Mesothelial cell of epicardium (in vitro differentiated cells): ENCODE data around the gene RAB27B. TPM values are rescaled to one million over a fixed set of nuclear protein-coding genes. Genes with fewer than 3 reads are reported as not detected.

Experiments used
- DNase-seq, 2 experiments: peaks; one replicate each; pipeline ENCODE4 v3.0.0; 2021; ENCODE audit warnings: low spot score in 2 of 2; ENCODE audit not compliant: unreplicated experiment in 2 of 2
- H3K27ac Mint-ChIP-seq: 2 replicates; pipeline ENCODE4 v1.8.0; 2021; ENCODE audit warnings: mixed read lengths
- H3K27me3 Mint-ChIP-seq: 2 replicates; pipeline ENCODE4 v1.8.0; 2021; ENCODE audit warnings: low read depth, mixed read lengths
- H3K36me3 Mint-ChIP-seq: 2 replicates; pipeline ENCODE4 v1.8.0; 2021; ENCODE audit warnings: mixed read lengths
- H3K4me1 Mint-ChIP-seq: 2 replicates; pipeline ENCODE4 v1.8.0; 2021; ENCODE audit warnings: mixed read lengths
- H3K4me3 Mint-ChIP-seq: 2 replicates; pipeline ENCODE4 v1.8.0; 2021; ENCODE audit warnings: mild to moderate bottlenecking, moderate library complexity, mixed read lengths
- H3K9me3 Mint-ChIP-seq: 2 replicates; pipeline ENCODE4 v1.8.0; 2021; ENCODE audit warnings: mixed read lengths
- CTCF ChIP-seq: fragments of 200-600 bp; sonication (generic); IDR thresholded peaks from one replicate; pipeline ENCODE4 v1.5.0; 2021; ENCODE audit warnings: antibody characterized with exemption; ENCODE audit not compliant: unreplicated experiment
- total RNA-seq: library from RNA; stranded (reverse); gene quantifications from 3 replicates; pipeline ENCODE4 v1.2.1, GENCODE V29; 2021

Gene RAB27B
- total RNA-seq, 1 donor from 2014 or later, result 0.98 TPM

- H3K9me3 Mint-ChIP-seq, result peaks cover 14% of the 10 kb centered on the region
- peak overlapping the region; percentile 70 for H3K27ac Mint-ChIP-seq
- H3K36me3 Mint-ChIP-seq, result peaks cover 4% of the 10 kb centered on the region
- H3K27me3 Mint-ChIP-seq, result peaks cover 4% of the 10 kb centered on the region
- peaks cover 17% of the 10 kb centered on the region for H3K4me1 Mint-ChIP-seq
- DNase-seq, result no peak
- peak overlapping the region; percentile 78 for H3K4me3 Mint-ChIP-seq
- TF ChIP-seq CTCF, result no peak
These were observed 709 bp downstream of the RAB27B start for GRCh38 chr18:54828986-54829385.

- H3K9me3 Mint-ChIP-seq, result peaks cover 14% of the 10 kb centered on the region
- peaks cover 4% of the 10 kb centered on the region for H3K36me3 Mint-ChIP-seq
- H3K4me3 Mint-ChIP-seq, result no peak overlapping the region
- H3K27ac Mint-ChIP-seq, result no peak overlapping the region
- TF ChIP-seq CTCF, result no peak
- peaks cover 17% of the 10 kb centered on the region for H3K4me1 Mint-ChIP-seq
- peaks cover 4% of the 10 kb centered on the region for H3K27me3 Mint-ChIP-seq
- DNase-seq, result no peak
These were observed 1.6 kb downstream of the RAB27B start for GRCh38 chr18:54829856-54830255.

- no peak overlapping the region for H3K4me3 Mint-ChIP-seq
- TF ChIP-seq CTCF, result no peak
- H3K27me3 Mint-ChIP-seq, result peaks cover 4% of the 10 kb centered on the region
- peaks cover 14% of the 10 kb centered on the region for H3K9me3 Mint-ChIP-seq
- DNase-seq, result no peak
- peaks cover 4% of the 10 kb centered on the region for H3K36me3 Mint-ChIP-seq
- H3K27ac Mint-ChIP-seq, result no peak overlapping the region
- H3K4me1 Mint-ChIP-seq, result peaks cover 17% of the 10 kb centered on the region
These were observed 2.0 kb downstream of the RAB27B start for GRCh38 chr18:54830260-54830659.

GRCh38 chr18:54830866-54831265, 2.6 kb downstream of the RAB27B start:
- TF ChIP-seq CTCF, result no peak
- H3K4me1 Mint-ChIP-seq, result peaks cover 19% of the 10 kb centered on the region
- no peak for DNase-seq
- peaks cover 4% of the 10 kb centered on the region for H3K36me3 Mint-ChIP-seq
- H3K27ac Mint-ChIP-seq, result no peak overlapping the region
- H3K27me3 Mint-ChIP-seq, result peaks cover 4% of the 10 kb centered on the region
- H3K9me3 Mint-ChIP-seq, result peaks cover 14% of the 10 kb centered on the region
- no peak overlapping the region for H3K4me3 Mint-ChIP-seq

- Mint-ChIP-seq H3K27me3 (no peaks in the 10 kb centered on the region), H3K4me1 (peaks cover 5% of the 10 kb centered on the region), H3K4me3 (no peak overlapping the region), H3K27ac (peak overlapping the region; percentile 23), H3K9me3 (peaks cover 14% of the 10 kb centered on the region), H3K36me3 (peaks cover 4% of the 10 kb centered on the region)
- TF ChIP-seq CTCF, result no peak
- DNase-seq, result no peak
These were observed 7.7 kb downstream of the RAB27B start for GRCh38 chr18:54835944-54836343.

- no peaks in the 10 kb centered on the region for H3K9me3 Mint-ChIP-seq
- no peak overlapping the region for H3K27ac Mint-ChIP-seq
- DNase-seq, result no peak
- no peak for TF ChIP-seq CTCF
- H3K27me3 Mint-ChIP-seq, result no peaks in the 10 kb centered on the region
- no peaks in the 10 kb centered on the region for H3K36me3 Mint-ChIP-seq
- no peaks in the 10 kb centered on the region for H3K4me1 Mint-ChIP-seq
- no peak overlapping the region for H3K4me3 Mint-ChIP-seq
These were observed 15.0 kb downstream of the RAB27B start for GRCh38 chr18:54843314-54843713.
